Measurements from ENCODE around the gene SHISA7.
A peak's percentile ranks its signal among the peaks of the same experiment; 100 is the strongest.

Gene SHISA7

GRCh38 chr19:55482156-55482961 is 39.3 kb upstream of the SHISA7 start:
- DNase-seq (ENCODE audit: low read depth), result no peak

- DNase-seq (ENCODE audit: low read depth), result no peak
Observed at GRCh38 chr19:55481794-55482155, 38.7 kb upstream of the SHISA7 start.

- no peak for DNase-seq (ENCODE audit: low read depth)
Observed at GRCh38 chr19:55481148-55481793, 38.2 kb upstream of the SHISA7 start.

GRCh38 chr19:55479451-55480230 is 36.5 kb upstream of the SHISA7 start:
- no peak for DNase-seq (ENCODE audit: low read depth)

GRCh38 chr19:55479045-55479444 is 35.9 kb upstream of the SHISA7 start:
- no peak for DNase-seq (ENCODE audit: low read depth)

- no peak for DNase-seq (ENCODE audit: low read depth)
Observed at GRCh38 chr19:55478364-55478763, 35.3 kb upstream of the SHISA7 start.

- no peak for DNase-seq (ENCODE audit: low read depth)
Observed at GRCh38 chr19:55477905-55478304, 34.8 kb upstream of the SHISA7 start.

- peak; percentile 96 for DNase-seq (ENCODE audit: low read depth)
Observed at GRCh38 chr19:55476100-55476775, 33.1 kb upstream of the SHISA7 start, which contains the start of gene ZNF628. ZNF628 (plus strand) TSS chr19:55476617; CDS start chr19:55479911, 3,294 bp downstream.

GRCh38 chr19:55474269-55475265 is 31.5 kb upstream of the SHISA7 start:
- no peak for DNase-seq (ENCODE audit: low read depth)

- no peak for DNase-seq (ENCODE audit: low read depth)
Observed at GRCh38 chr19:55473225-55474012, 30.3 kb upstream of the SHISA7 start.

GRCh38 chr19:55472463-55472862 is 29.4 kb upstream of the SHISA7 start:
- DNase-seq (ENCODE audit: low read depth), result no peak

GRCh38 chr19:55471266-55471665 is 28.2 kb upstream of the SHISA7 start:
- DNase-seq (ENCODE audit: low read depth), result no peak

GRCh38 chr19:55468054-55468393 is 24.9 kb upstream of the SHISA7 start:
- no peak for DNase-seq (ENCODE audit: low read depth)

GRCh38 chr19:55467236-55468053 is 24.3 kb upstream of the SHISA7 start:
- peak; percentile 29 for DNase-seq (ENCODE audit: low read depth)

GRCh38 chr19:55466241-55466614 is 23.1 kb upstream of the SHISA7 start:
- no peak for DNase-seq (ENCODE audit: low read depth)

GRCh38 chr19:55465460-55466240 is 22.6 kb upstream of the SHISA7 start:
- no peak for DNase-seq (ENCODE audit: low read depth)

- DNase-seq (ENCODE audit: low read depth), result no peak
Observed at GRCh38 chr19:55464662-55465054, 21.6 kb upstream of the SHISA7 start, which contains the start of gene C19orf85. C19orf85 (minus strand) TSS chr19:55464751; CDS start chr19:55464554, 197 bp downstream.

- no peak for DNase-seq (ENCODE audit: low read depth)
Observed at GRCh38 chr19:55464039-55464661, 21.1 kb upstream of the SHISA7 start.

Data from T-helper 22 cell (primary cell).